ENCODE data around the gene FEM1C. TPM values are rescaled to one million over a fixed set of nuclear protein-coding genes. Genes with fewer than 3 reads are reported as not detected.

Gene FEM1C
- total RNA-seq: 46.8 TPM
- long read RNA-seq, full-length matches to known transcripts: 54 of 65 reads
- long read RNA-seq, partial matches to known transcripts: 11 of 65 reads
- long read RNA-seq, other reads (novel, unspliced or antisense): 0 of 65 reads

GRCh38 chr5:115544436-115545350 lies at the start of gene FEM1C:
Gene FEM1C (minus strand): TSS chr5:115544775. CDS start chr5:115543493, 1,282 bp downstream.
- DNase-seq (peak; percentile 98), ATAC-seq (ENCODE audit: poor library complexity) (peak; percentile 98)
- intact Hi-C loops (cut with DNase I): loop anchor here (5.0 to 10.0 kb wide), 2 partner anchors 87 to 170 kb away; no protein-coding TSS in a partner anchor

GRCh38 chr5:115589043-115589442 lies 44.5 kb upstream of the FEM1C start:
- intact Hi-C loops (cut with DNase I): loop anchor here (5.0 kb wide), 1 partner anchor 277 kb away; no protein-coding TSS in a partner anchor
- peak; percentile 47 for DNase-seq

GRCh38 chr5:115588640-115589039 lies 44.1 kb upstream of the FEM1C start:
- intact Hi-C loops (cut with DNase I): loop anchor here (5.0 kb wide), 1 partner anchor 276 kb away; no protein-coding TSS in a partner anchor
- DNase-seq (no peak), ATAC-seq (ENCODE audit: poor library complexity) (no peak)

More at GRCh38 chr5:115589043-115589442, 44.5 kb upstream of the FEM1C start:
- ATAC-seq (ENCODE audit: poor library complexity): peak; percentile 80

- intact Hi-C loops (cut with DNase I): loop anchor here (5.0 kb wide), 1 partner anchor 274 kb away; no protein-coding TSS in a partner anchor
- DNase-seq (no peak), ATAC-seq (ENCODE audit: poor library complexity) (peak; percentile 41)
Observed at GRCh38 chr5:115586525-115587146, 42.1 kb upstream of the FEM1C start.

- intact Hi-C loops (cut with DNase I): loop anchor here (5.0 kb wide), 1 partner anchor 273 kb away; no protein-coding TSS in a partner anchor
- ATAC-seq (ENCODE audit: poor library complexity) (no peak), DNase-seq (no peak)
Observed at GRCh38 chr5:115585265-115585664, 40.7 kb upstream of the FEM1C start.

GRCh38 chr5:115584501-115584900 lies 39.9 kb upstream of the FEM1C start:
- ATAC-seq (ENCODE audit: poor library complexity): no peak
- intact Hi-C loops (cut with DNase I): no loop called here
- no peak for DNase-seq

GRCh38 chr5:115583474-115583873 lies 38.9 kb upstream of the FEM1C start:
- ATAC-seq (ENCODE audit: poor library complexity) (no peak), DNase-seq (no peak)
- intact Hi-C loops (cut with DNase I): no loop called here

GRCh38 chr5:115580941-115581340 lies 36.4 kb upstream of the FEM1C start:
- ATAC-seq (ENCODE audit: poor library complexity) (no peak), DNase-seq (no peak)
- intact Hi-C loops (cut with DNase I): no loop called here

- no peak for ATAC-seq (ENCODE audit: poor library complexity)
- no peak for DNase-seq
- intact Hi-C loops (cut with DNase I): loop anchor here (5.0 kb wide), 1 partner anchor 202 kb away; no protein-coding TSS in a partner anchor
Observed at GRCh38 chr5:115579747-115580173, 35.2 kb upstream of the FEM1C start.

GRCh38 chr5:115579216-115579615 lies 34.6 kb upstream of the FEM1C start:
- intact Hi-C loops (cut with DNase I): loop anchor here (5.0 kb wide), 1 partner anchor 202 kb away; no protein-coding TSS in a partner anchor
- no peak for DNase-seq
- no peak for ATAC-seq (ENCODE audit: poor library complexity)

GRCh38 chr5:115578657-115579056 lies 34.1 kb upstream of the FEM1C start:
- DNase-seq (no peak), ATAC-seq (ENCODE audit: poor library complexity) (no peak)
- intact Hi-C loops (cut with DNase I): loop anchor here (5.0 kb wide), 1 partner anchor 201 kb away; no protein-coding TSS in a partner anchor

- no peak for ATAC-seq (ENCODE audit: poor library complexity)
- intact Hi-C loops (cut with DNase I): loop anchor here (5.0 kb wide), 1 partner anchor 200 kb away; no protein-coding TSS in a partner anchor
- DNase-seq: no peak
Observed at GRCh38 chr5:115577741-115578140, 33.2 kb upstream of the FEM1C start.

- no peak for ATAC-seq (ENCODE audit: poor library complexity)
- intact Hi-C loops (cut with DNase I): loop anchor here (5.0 kb wide), 1 partner anchor 200 kb away; no protein-coding TSS in a partner anchor
- no peak for DNase-seq
Observed at GRCh38 chr5:115577329-115577728, 32.8 kb upstream of the FEM1C start.

GRCh38 chr5:115575167-115576070 lies 30.8 kb upstream of the FEM1C start:
- intact Hi-C loops (cut with DNase I): loop anchor here (5.0 kb wide), 1 partner anchor 198 kb away; no protein-coding TSS in a partner anchor
- DNase-seq: no peak
- ATAC-seq (ENCODE audit: poor library complexity): no peak

GRCh38 chr5:115573133-115573532 lies 28.6 kb upstream of the FEM1C start:
- ATAC-seq (ENCODE audit: poor library complexity): no peak
- intact Hi-C loops (cut with DNase I): loop anchor here (5.0 kb wide), 1 partner anchor 256 kb away; no protein-coding TSS in a partner anchor
- DNase-seq: no peak

- DNase-seq: no peak
- intact Hi-C loops (cut with DNase I): loop anchor here (5.0 kb wide), 1 partner anchor 254 kb away; no protein-coding TSS in a partner anchor
- ATAC-seq (ENCODE audit: poor library complexity): peak; percentile 88
Observed at GRCh38 chr5:115571441-115571878, 26.9 kb upstream of the FEM1C start.

- DNase-seq: no peak
- intact Hi-C loops (cut with DNase I): no loop called here
- ATAC-seq (ENCODE audit: poor library complexity): no peak
Observed at GRCh38 chr5:115568668-115569067, 24.1 kb upstream of the FEM1C start.

GRCh38 chr5:115565233-115565632 lies 20.7 kb upstream of the FEM1C start:
- intact Hi-C loops (cut with DNase I): no loop called here
- no peak for ATAC-seq (ENCODE audit: poor library complexity)
- DNase-seq: no peak
